Rectal smooth muscle tissue (tissue), 1 donor: Measurements from ENCODE around the gene GRIP2.

Experiments used
- H3K27ac ChIP-seq: one replicate; pipeline ENCODE4 v1.7.0; 2013; ENCODE audit warnings: low read depth, low read length, inconsistent platforms
- H3K27me3 ChIP-seq: one replicate; pipeline ENCODE4 v1.7.0; 2013; ENCODE audit warnings: low read length; ENCODE audit not compliant: control insufficient read depth, insufficient read depth
- H3K36me3 ChIP-seq: one replicate; pipeline ENCODE4 v1.7.0; 2013; ENCODE audit warnings: low read length; ENCODE audit not compliant: control insufficient read depth, insufficient read depth
- H3K4me1 ChIP-seq: one replicate; pipeline ENCODE4 v1.7.0; 2013; ENCODE audit warnings: low read length; ENCODE audit not compliant: control insufficient read depth, insufficient read depth
- H3K4me3 ChIP-seq: one replicate; pipeline ENCODE4 v1.7.0; 2013; ENCODE audit warnings: low read length
- H3K9ac ChIP-seq: one replicate; pipeline ENCODE4 v1.7.0; 2013; ENCODE audit warnings: low read length

Gene GRIP2

DNA sequence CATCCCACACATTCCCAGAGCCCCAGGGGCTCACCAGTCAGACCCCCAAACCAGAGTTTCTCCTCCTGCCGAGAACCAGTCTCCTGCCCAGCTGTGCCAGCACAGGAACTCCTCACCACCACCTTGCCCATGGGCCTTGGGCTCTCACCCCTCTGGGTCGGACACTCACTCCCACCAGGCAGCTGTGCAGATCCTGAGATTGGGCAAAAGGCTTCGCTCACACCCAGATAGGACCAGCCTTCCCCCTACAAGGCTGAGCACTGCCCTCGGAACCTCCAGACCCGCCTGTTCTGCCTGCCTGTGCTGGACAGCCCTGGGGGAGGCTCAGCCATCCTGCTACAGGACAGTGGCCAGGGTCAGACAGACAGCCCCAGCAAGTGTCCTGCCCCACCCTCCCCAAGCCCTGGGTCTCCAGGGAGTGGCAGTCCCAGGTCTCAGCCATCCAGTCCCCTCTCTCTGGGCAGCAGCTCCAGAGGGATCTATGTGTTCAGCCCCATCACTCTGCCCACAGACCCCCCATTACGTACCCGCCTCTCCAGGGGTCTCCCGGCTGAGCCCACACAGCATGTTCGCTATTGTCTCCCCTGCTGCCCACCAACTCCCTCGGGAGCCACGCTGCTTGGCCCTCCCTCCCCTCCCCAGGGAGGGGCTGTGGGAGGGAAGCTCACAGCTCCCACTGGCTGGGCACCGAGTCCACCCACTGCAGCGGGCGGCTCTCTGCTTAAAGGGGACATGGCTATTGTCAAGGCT is at the start of gene GRIP2:
GRIP2 (minus strand) TSS at position 601 of the 750 bp plus-strand sequence; CDS start at position 567, 34 bp downstream.
- H3K4me3 ChIP-seq: no peak within 1 kb of the TSS
- H3K36me3 ChIP-seq: no peaks in the 10 kb centered on the region
- no peaks in the 10 kb centered on the region for H3K4me1 ChIP-seq
- H3K27me3 ChIP-seq: no peaks in the 10 kb centered on the region
- no peak within 1 kb of the TSS for H3K27ac ChIP-seq
- H3K9ac ChIP-seq: no peak within 1 kb of the TSS

DNA sequence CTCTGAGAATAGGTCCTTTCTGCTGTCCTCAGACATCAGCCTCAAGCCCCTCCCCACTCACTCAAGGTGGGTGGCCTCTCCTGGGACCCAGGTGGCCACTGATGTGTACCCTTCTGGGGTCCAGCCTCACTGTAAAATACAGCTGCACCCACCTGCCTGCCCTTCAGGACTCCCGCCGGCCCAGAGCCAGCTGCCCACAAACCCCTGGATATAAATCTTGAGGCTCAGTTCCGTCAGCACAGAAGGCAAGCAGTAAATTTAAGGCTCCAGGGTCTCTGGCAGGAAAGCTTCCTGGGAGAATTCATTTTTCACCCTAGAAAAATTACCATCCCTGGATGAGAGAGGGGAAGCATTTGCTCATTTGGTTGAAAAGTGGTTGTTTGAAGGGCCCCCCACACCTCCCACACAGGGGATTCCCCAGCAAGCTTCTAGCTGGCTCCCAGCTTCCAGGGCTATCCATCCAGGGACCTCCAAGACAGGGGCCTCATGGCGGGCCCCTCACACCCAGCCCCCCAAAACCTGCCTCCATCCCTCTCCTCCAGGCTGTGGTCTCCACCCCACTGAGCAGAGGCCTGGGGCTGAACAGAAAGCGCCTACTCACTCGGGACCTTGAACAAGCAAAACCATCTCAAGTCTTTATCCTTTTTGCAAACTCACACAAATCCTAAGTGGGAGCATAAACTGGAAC is 48.4 kb upstream of the GRIP2 start:
- Histone ChIP-seq H3K4me1 (no peaks in the 10 kb centered on the region), H3K27me3 (no peaks in the 10 kb centered on the region), H3K27ac (no peak overlapping the region), H3K36me3 (no peaks in the 10 kb centered on the region), H3K4me3 (no peak overlapping the region), H3K9ac (no peak overlapping the region)

DNA sequence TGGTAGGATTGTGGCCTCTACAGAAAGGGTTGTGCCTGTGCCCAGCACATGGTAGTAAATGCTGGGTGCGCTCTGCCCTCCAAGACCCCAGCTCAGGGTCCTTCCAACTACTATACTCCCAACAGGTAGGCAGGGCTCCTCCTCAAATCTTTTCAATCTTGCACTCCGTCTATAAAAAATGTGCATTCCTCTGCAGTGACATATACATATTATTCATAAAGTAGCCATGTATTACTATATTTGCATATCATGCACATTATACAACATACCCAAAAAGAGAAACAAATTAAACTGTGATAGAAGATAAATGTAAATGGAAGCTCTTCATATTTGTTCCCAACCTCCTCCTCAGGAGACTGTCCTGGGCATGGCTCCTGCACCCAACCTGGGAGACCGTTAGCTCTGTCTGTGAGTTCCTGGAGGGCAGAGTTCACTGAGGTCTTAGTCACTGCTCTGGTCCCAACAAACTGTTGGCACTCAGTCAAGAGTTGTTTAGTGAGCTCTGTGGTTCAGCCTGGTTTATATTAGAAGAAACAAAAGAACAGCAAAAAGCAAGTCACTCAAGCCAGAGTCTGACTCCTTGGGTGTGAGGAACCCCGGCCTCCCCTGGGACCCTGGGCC is 47.7 kb upstream of the GRIP2 start:
- Histone ChIP-seq H3K27me3 (no peaks in the 10 kb centered on the region), H3K9ac (no peak overlapping the region), H3K27ac (no peak overlapping the region), H3K4me3 (no peak overlapping the region), H3K36me3 (no peaks in the 10 kb centered on the region), H3K4me1 (no peaks in the 10 kb centered on the region)

DNA sequence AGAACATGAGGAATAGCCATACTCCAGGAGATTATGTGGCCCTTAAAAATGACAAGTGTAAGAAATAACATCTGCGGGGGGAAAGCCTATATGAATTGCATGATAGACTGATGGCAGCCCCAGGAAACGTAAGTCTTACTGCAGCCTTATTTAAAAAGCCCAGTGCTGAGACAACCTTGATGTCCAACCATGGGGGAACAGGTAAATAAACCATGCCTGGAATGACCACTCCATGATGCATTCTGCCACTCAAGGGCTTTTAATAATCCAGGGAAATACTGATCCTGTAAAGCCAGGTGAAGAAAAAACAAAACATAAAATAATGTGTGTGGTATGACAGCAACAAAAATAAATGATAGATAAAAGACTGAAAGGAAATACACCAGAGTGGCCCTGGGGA is 46.5 kb upstream of the GRIP2 start:
- Histone ChIP-seq H3K27me3 (no peaks in the 10 kb centered on the region), H3K4me3 (no peak overlapping the region)

DNA sequence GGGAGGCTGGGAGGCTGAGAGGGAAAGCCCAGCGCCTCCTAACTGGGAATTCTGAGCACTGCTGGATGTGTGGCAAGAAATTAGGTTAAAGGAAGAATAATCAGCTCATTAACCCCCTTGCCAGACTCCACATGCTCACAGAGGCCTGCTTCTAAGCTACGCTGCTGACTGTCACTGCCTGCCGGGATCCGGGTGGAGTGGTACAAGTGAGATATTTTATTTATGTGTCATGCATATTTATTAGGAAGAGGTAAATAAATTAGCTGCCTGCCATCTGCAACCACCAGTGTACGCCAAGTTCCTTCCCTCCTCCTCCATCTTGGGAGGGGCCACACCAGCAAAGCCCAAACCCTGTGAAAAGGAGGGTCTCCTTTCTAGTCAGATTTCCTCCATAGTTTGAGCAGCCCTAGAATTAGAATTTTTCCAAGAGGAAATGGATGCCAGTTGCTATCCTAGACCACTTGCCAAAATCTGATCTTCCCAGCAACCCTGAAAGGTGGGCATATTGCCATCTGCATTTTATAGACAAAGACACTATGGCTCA is 43.5 kb upstream of the GRIP2 start:
- Histone ChIP-seq H3K36me3 (no peaks in the 10 kb centered on the region), H3K4me3 (no peak overlapping the region), H3K4me1 (no peaks in the 10 kb centered on the region)

More for the DNA sequence above, 46.5 kb upstream of the GRIP2 start:
- Histone ChIP-seq H3K9ac (no peak overlapping the region), H3K4me1 (no peaks in the 10 kb centered on the region), H3K27ac (no peak overlapping the region), H3K36me3 (no peaks in the 10 kb centered on the region)

DNA sequence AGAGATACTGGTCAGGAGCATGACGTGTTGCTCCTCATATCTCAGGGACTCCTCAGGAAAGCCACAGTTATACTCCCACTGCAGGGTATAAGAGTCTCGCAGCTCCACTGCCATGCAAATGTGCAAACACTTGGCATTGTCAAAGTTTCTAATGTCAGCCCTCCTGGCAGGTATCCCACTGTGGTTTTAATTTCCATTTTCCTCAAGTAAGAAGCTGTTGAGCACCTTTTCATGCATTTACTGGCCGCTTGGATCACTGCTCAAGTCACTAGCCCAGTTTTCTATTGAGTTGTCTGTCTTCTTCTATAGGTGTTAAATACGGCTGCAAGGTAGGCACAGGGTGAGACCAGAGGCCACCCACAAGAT is 41.9 kb upstream of the GRIP2 start:
- Histone ChIP-seq H3K36me3 (no peaks in the 10 kb centered on the region), H3K4me1 (no peaks in the 10 kb centered on the region), H3K9ac (no peak overlapping the region), H3K4me3 (no peak overlapping the region), H3K27me3 (no peaks in the 10 kb centered on the region), H3K27ac (no peak overlapping the region)

More for the DNA sequence above, 43.5 kb upstream of the GRIP2 start:
- H3K27ac ChIP-seq: no peak overlapping the region
- no peak overlapping the region for H3K9ac ChIP-seq
- no peaks in the 10 kb centered on the region for H3K27me3 ChIP-seq

DNA sequence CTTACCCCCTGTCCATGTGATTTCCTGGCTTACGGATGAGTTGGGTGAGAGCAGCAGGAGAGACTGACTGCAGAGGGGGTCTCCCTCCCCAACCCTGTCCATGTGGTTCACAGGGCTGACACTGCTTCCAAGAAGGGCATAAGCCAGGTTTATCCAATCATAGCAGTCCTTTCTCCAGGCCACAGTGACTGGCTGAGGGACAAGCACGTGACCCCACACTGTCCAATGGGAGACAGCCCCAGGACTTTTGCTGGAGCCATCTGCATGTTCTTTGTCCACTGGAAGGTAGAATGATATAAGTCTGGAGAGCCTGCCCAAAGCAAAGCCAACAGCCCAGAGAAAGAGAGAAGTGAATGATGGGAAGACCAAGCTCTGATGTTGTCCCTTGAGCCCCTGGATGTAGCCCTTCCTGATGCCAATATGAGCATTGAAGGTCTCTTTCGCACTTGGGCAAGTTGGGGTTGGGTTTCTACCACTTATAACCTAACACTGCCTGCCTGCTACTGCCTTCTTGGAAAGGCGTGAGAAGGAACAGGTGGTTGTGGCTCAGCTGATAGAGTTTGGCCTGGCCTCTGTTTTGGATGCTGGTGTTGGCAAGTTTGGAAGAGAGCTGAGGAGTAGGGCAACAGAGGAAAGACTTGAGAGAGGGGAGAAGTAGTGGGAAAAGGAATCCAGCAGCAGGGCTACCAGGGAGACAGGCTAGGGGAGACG is 41.3 kb upstream of the GRIP2 start:
- Histone ChIP-seq H3K4me1 (no peaks in the 10 kb centered on the region), H3K27ac (no peak overlapping the region), H3K4me3 (no peak overlapping the region), H3K27me3 (no peaks in the 10 kb centered on the region), H3K9ac (no peak overlapping the region), H3K36me3 (no peaks in the 10 kb centered on the region)

DNA sequence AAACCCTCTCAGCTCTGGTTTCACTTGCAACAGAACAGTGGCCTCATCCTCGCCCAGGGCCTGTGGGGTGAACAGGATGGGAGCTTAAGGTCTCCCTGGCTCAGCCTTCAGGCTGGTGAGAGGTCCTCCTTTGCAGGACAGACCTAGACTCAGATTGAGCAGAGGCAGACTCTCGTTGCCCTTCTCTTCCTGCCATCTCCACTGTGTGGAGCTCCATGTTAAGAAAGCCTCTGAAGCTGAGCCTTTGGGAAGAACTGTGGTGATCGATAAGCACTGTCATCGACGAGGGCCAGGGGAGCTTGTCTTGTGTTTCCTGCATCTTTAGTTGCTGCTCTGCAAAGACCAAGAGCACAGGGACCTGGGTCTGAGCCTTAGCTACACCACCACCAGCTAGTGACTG is 37.8 kb upstream of the GRIP2 start:
- Histone ChIP-seq H3K27me3 (no peaks in the 10 kb centered on the region), H3K4me1 (no peaks in the 10 kb centered on the region), H3K36me3 (no peaks in the 10 kb centered on the region), H3K4me3 (no peak overlapping the region), H3K9ac (no peak overlapping the region), H3K27ac (no peak overlapping the region)

DNA sequence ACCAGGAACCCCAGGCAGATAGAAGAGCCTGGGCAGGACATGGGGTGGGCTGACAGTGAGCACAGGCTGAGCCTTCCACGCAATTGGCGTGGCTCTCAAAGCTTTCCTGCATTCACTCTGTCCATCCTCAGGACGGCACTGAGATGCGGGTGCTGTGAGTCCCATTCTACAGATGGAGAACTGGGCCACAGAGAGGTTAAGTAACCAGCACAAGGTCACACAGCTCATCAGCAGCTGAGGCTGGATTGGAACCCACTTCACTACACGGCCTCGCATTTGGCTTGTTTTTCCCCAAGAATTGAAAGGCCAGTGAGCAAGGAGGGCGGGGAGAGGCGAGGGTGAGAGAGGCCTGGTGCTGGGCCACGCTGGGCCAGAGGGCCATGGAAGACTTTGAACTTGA is 36.0 kb upstream of the GRIP2 start:
- H3K4me1 ChIP-seq: no peaks in the 10 kb centered on the region
- H3K9ac ChIP-seq: no peak overlapping the region
- H3K36me3 ChIP-seq: no peaks in the 10 kb centered on the region
- H3K27ac ChIP-seq: no peak overlapping the region
- no peak overlapping the region for H3K4me3 ChIP-seq
- no peaks in the 10 kb centered on the region for H3K27me3 ChIP-seq

DNA sequence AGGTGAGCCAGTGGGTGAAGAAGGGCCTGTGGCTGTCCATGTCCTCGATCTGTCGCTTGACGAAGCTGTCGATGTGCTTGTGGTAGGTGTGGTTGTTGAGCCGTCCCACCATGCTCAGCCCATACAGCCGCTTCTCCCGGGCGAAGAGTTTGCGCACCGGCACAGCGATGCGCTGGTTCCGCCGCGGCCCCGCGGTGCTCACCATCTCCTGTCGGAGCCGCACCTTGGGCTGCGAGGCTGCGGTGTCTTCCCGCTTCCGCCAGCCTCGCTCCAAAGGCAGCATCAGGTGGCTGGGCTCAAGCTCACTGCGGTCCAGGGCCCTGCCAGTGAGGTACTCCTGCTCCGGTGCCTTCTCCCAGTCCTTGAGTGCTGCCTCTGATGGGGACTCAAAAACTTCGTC is 34.0 kb upstream of the GRIP2 start:
- no peaks in the 10 kb centered on the region for H3K4me1 ChIP-seq

DNA sequence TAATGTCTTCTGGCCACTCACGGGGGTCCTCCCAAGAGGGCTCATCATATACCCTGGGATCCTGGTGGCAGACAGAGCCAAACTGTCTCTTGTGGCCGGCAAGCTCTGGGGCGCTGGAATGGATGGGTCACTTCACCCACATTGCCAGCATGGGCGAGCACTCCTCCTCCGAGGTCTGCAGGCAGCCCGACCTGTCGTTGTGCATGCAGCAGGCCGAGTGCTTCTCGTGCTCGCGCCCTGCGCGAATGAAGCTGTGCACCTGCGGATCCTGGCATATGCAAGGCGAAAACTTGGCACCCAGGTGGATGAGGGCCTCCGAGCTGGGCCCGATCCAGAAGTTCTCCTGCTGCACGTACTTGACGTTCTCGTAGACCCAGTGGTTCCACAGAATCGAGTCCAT is 33.6 kb upstream of the GRIP2 start:
- no peaks in the 10 kb centered on the region for H3K27me3 ChIP-seq
- H3K4me3 ChIP-seq: no peak overlapping the region
- no peaks in the 10 kb centered on the region for H3K4me1 ChIP-seq
- no peak overlapping the region for H3K9ac ChIP-seq
- no peaks in the 10 kb centered on the region for H3K36me3 ChIP-seq
- no peak overlapping the region for H3K27ac ChIP-seq

More for the DNA sequence above, 34.0 kb upstream of the GRIP2 start:
- Histone ChIP-seq H3K27ac (no peak overlapping the region), H3K4me3 (no peak overlapping the region), H3K36me3 (no peaks in the 10 kb centered on the region), H3K9ac (no peak overlapping the region), H3K27me3 (no peaks in the 10 kb centered on the region)

DNA sequence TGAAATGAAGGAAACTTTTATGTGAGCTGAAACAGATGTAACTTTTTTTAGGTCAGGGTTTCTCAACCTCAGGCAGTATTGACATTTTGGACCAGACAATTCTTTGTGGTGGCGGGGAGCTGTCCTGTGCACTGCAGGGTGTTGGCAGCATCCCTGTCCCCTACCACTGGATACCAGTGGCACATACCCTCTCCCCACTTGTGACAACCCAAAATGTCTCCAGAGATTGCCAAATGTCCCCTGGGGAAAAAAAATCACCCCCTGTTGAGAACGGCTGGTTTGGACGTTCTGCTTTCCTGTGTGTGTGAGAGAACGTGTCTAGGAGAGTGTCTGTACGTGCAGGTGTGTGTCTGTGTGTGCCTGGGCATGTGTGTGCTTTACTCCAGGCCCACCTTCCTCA is 30.7 kb upstream of the GRIP2 start:
- Histone ChIP-seq H3K4me1 (no peaks in the 10 kb centered on the region), H3K27me3 (no peaks in the 10 kb centered on the region), H3K36me3 (no peaks in the 10 kb centered on the region), H3K27ac (no peak overlapping the region), H3K4me3 (no peak overlapping the region), H3K9ac (no peak overlapping the region)
